Stimulated activated CD8-positive, alpha-beta memory T cell treated with anti-CD3 and anti-CD28 coated beads, Interleukin-7, amount 100 ng/mL, for 24 hours (primary cell): ENCODE measurements around the gene MAMDC2.
"Not testable (repeated sequence)": the region's sequence is repeated elsewhere in the genome, so short reads cannot be mapped to it uniquely, and the experiment has no call there.

Source experiments
- DNase-seq: peaks from one replicate; pipeline ENCODE4 v3.0.0-alpha.2; 2020; ENCODE audit warnings: low read depth

Gene MAMDC2

GRCh38 chr9:70204743-70205142, 161.1 kb downstream of the MAMDC2 start:
- DNase-seq = not testable (repeated sequence)

DNA sequence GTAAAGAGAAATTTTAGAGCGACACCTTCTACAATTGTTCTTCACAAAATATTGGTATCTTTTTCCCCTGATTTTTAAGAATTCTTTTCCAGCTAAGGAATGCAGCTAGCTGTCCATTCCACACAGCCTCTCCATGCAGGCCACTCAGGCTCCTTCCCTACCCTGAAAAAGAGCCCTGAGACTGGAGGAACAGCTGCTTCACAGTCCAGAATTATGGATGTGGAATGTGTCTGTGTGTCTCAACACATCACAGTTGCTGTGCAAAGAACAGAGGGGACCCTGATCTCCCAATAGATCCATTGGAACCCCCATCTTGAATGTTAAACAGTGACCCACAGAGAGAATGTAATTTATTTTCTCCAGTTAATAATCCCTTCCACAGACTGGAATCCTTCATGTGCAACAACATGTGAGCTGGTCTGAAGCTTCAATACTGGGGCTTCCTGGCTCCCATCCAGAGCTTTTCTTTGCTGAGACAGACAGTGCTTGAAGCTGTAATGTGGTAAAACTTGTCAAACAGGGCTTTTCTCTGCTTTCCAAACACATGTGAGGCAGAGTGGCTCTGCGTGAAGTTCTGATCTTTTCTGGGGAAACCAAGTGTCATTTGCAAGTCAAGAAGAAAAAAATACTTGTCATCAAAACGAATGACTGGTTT, 161.8 kb downstream of the MAMDC2 start:
- no peak for DNase-seq

- no peak for DNase-seq
These were observed 173.4 kb downstream of the MAMDC2 start for GRCh38 chr9:70217029-70217428.

DNA sequence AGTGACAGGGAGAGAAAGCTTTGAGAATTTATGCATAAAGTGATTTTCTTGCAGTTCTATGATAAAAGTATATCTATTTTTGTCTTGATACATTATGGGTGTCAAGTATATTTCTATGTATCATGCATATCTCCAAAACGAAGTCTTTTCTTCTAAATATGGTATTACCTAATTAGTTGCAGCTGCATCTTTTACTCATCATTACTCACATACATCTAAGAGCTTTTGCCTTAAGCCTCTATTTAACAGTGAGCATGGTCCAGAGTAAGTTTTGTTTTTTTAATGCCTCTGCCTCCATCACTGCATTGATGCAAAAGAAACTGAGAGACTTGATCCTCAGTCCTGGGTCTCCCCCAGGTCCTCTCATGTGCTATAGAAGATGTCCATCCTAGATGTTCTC, 175.1 kb downstream of the MAMDC2 start:
- DNase-seq = no peak

DNA sequence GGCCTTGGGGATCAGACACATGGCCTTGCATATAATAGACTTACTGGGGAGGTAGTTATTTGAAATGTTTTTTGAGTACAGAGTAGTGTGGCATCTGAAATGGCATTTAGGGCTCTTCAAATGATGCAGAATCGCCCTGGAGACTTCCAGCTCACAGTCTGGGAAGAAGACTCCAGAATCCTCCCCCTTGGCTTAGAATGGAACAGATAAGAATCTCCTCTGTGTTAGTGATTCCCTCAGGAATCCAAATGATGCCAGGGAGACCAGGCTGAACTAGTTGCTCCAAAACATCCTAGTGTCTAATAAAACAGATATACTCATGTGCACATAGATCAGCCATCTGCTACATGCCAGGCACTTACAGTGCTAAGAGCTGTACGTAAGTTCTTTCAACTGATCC, 176.6 kb downstream of the MAMDC2 start:
- DNase-seq = no peak

- no peak for DNase-seq
These were observed 178.7 kb downstream of the MAMDC2 start for GRCh38 chr9:70222354-70222753.

GRCh38 chr9:70228118-70228517, 184.5 kb downstream of the MAMDC2 start:
- no peak for DNase-seq

GRCh38 chr9:70228611-70229010, 185.0 kb downstream of the MAMDC2 start:
- no peak for DNase-seq

GRCh38 chr9:70229026-70229425, 185.4 kb downstream of the MAMDC2 start:
- DNase-seq = no peak

DNA sequence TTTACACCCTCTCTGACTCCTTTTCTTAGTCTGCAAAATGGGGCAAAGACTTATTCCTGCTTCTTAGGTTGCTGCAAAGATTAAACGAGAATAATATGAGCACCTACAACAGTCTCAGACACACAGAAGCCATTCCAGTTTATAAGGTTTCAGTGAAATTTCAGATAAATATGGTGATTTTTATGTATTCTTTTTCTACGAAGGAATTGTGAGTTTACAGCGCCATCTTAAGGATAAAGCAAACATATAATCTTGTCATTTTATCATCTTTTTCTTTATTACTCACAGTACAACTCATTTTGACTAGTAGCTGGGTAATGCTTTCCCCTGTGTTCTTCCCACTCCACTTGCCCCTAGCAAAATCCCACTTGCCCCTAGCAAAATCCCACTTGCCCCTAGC, 185.9 kb downstream of the MAMDC2 start:
- DNase-seq = no peak

DNA sequence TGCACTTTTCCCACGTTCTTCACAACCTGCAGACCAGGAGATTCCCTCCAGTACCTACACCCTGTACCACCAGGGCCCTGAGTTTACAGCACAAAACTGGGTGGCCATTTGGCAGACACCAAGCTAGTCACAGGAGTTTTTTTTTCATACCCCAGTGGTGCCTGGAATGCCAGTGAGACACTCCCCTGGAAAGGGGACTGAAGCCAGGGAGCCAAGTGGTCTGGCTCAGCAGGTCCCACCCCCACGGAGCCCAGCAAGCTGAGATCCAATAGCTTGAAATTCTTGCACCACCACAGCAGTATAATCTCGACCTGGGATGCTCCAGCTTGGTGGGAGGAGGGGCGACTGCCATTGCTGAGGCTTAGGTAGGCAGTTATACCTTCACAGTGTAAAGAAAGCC, 188.8 kb downstream of the MAMDC2 start:
- no peak for DNase-seq

DNA sequence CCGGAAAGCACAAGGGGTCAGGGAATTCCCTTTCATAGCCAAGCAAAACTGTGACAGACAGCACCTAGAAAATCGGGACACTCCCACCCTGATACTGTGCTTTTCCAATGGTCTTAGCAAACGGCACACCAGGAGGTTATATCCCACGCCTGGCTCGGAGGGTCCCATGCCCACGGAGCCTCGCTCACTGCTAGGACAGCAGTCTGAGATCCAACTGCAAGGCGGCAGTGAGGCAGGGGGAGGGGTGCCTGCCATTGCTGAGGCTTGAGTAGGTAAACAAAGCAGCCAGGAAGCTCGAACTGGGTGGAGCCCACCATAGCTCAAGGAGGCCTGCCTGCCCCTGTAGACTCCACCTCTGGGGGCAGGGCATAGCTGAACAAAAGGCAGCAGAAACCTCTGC, 190.6 kb downstream of the MAMDC2 start:
- DNase-seq = not testable (repeated sequence)

- not testable (repeated sequence) for DNase-seq
These were observed 202.3 kb downstream of the MAMDC2 start for GRCh38 chr9:70245952-70246351.

DNA sequence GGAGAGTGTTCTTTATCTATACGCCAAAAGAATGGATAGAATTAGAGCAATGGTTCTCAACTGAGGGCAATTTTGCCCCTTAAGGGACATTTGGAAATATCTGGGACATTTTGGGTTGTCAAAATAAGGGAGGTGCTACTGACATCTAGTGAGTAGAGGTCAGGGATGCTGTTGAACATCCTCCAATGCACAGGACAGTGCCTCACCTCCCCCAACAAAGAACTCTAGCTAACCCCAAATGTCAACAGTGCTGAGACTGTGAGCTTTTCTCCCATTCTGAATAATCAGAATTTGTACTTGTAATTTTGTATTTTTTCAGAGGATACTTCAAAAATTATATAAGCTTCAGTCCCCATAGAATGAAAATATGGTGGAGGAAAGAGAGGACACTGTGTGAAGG, 206.6 kb downstream of the MAMDC2 start:
- no peak for DNase-seq

DNA sequence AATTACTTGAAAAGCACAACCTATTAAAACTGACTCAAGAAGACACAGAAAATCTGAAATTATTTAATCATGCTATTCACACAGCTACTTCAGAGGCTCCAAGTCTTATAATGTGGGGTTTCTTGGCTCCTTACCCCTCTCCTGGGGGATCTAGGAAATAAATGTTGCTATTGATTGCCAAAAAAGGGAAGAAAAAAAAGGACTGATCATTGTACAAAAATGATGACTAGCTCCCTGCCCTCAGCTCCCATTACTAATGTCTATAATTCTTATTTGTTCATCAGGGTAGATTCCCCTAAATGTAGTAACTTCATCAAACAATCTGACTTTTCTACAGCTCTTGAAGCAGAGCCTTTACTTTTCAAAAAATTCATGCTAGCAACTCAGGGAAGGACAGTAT, 211.8 kb downstream of the MAMDC2 start:
- DNase-seq = no peak

- DNase-seq = no peak
These were observed 212.5 kb downstream of the MAMDC2 start for GRCh38 chr9:70256123-70256551.

DNA sequence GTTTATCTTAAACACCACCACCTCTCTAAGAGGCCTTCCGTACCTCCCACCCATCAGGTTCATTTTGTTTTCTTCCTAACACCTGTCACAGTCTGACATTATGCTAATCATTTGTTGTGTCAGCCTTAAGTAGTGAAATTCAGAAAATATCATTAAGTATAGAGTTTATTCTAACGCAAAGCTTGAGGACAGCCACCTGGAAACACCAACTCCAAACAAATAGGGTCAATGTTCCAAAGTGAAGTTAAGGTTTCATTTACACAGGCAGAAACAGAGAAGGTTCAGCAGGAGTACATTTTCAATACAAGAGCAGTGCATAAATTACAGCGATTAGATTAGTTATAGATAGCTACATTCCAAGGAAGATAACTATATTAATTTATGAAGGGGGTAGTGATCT, 213.9 kb downstream of the MAMDC2 start:
- DNase-seq = no peak

DNA sequence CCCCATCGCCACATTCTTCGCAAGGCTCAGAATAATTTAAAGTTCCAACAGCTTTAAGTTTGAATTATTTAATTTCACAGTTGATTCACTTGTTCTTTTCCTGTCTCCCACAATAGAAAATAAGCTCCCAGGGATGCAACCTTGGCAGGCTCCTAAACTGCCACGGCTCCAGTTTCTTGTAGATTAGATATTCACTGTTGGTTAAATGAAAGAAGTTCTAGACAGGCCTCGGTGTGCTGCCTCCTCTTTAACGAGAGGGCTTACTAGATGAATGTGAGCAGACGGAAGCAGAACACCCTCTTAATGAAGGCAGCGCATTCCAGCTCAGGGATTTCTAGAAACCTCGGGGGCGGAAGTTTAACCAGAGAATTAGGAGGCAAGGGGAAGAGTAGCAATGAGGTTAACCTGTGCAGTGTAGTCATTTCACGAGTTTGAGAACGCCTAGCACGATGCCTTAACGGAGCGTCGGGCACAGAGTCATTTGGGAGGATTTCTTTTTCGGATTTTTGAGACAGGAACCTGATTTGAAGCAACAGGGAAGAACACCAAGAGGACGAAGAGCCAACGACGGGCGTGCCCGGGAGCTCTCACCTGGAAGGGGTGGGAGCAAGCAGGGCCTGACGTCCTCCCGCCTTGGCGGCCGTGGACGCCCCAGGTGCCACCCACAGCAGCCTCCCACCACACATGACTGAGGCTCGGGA, 214.5 kb downstream of the MAMDC2 start:
- DNase-seq = no peak

DNA sequence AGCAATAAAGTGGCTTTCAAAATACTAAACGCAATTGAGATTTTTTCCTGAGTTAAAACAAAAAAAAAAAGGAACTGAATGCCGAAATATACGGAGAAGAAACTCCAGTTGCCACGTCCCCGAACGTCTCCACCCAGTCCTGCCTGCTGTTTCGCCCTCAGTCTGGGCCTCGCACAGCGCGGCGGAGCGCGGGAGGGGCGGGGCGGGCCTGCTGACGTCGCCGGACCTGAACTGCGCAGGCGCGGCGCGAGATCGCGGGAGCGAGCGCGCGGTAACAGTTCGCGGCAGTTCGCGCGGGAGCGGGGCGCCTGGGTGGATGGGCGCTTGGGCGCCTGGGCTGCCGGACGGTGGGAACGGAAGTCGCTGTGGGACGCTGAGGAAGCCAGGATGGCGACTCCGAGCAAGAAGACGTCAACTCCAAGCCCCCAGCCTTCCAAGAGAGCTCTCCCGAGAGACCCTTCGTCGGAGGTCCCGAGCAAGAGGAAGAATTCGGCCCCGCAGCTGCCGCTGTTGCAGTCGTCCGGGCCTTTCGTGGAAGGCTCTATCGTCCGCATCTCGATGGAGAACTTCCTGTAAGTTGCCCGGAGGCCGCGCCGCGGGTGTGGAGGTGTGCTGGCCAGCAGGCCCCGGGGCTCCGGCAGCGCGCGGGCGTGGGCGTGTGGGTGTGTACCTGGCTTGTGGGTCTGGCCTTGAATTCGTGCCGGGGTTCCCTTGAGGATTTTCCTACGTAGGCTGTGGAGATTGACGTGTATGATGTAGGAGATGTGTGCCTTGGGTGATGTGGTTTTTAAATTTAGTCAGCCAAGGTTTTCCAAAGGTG, 215.3 kb downstream of the MAMDC2 start, which contains the start of gene SMC5:
SMC5 (plus strand) TSS at position 287 of the 820 bp plus-strand sequence; CDS start at position 388, 101 bp downstream.
- peak; percentile 68 for DNase-seq

GRCh38 chr9:70259512-70259802, 215.8 kb downstream of the MAMDC2 start:
- no peak for DNase-seq

DNA sequence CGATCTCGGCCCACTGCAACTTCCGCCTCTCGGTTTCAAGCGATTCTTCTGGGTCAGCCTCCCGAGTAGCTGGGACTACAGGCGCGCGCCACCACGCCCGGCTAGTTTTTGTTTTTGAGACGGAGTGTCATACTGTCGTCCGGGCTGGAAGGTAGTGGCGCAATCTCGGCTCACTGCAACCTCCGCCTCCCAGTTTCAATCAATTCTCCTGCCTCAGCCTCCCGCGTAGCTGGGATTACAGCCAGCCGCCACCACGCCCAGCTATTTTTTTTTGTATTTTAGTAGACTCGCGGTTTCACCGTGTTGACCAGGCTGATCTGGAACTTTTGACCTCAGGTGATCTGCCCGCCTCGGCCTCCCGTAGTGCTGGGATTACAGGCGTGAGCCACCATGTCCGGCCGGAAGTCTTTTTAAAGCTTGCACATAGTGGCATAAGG, 216.4 kb downstream of the MAMDC2 start:
- DNase-seq = no peak

- no peak for DNase-seq
These were observed 217.0 kb downstream of the MAMDC2 start for GRCh38 chr9:70260606-70261005.
